GM23338 (cell line): ENCODE measurements around the gene PLPP6. TPM values are rescaled to one million over a fixed set of nuclear protein-coding genes. Genes with fewer than 3 reads are reported as not detected.

Source experiments
- ATAC-seq: fragments of 200-7000 bp; cut with Tn5 transposase; 3 replicates; pipeline ENCODE4 v1.9.1; 2020
- DNase-seq: peaks from one replicate; pipeline ENCODE4 v3.0.0-alpha.2; 2015; ENCODE audit warnings: low spot score
- H2AFZ ChIP-seq: fragments of 200-600 bp; sonication (generic); 2 replicates; pipeline ENCODE4 v1.8.0; 2016; ENCODE audit warnings: antibody characterized with exemption, mild to moderate bottlenecking, moderate library complexity
- H3F3A ChIP-seq: fragments of 200-600 bp; sonication (generic); replicated peaks from 2 replicates; pipeline ENCODE4 v1.8.0; 2017; ENCODE audit warnings: antibody characterized with exemption, mixed run types, low read depth
- H3K27ac ChIP-seq: fragments of 200-600 bp; sonication (generic); 2 replicates; pipeline ENCODE4 v1.6.1; 2016; ENCODE audit warnings: low read depth
- H3K27me3 ChIP-seq: fragments of 200-600 bp; sonication (generic); 2 replicates; pipeline ENCODE4 v1.8.0; 2016; ENCODE audit warnings: mild to moderate bottlenecking, mixed run types, moderate library complexity; ENCODE audit not compliant: insufficient read depth
- H3K36me3 ChIP-seq: fragments of 200-600 bp; sonication (generic); 2 replicates; pipeline ENCODE4 v1.8.0; 2016; ENCODE audit warnings: mild to moderate bottlenecking; ENCODE audit not compliant: insufficient read depth
- H3K4me1 ChIP-seq: fragments of 200-600 bp; sonication (generic); 2 replicates; pipeline ENCODE4 v1.8.0; 2016; ENCODE audit warnings: mild to moderate bottlenecking, moderate library complexity; ENCODE audit not compliant: insufficient read depth
- H3K4me2 ChIP-seq: fragments of 200-600 bp; sonication (generic); 2 replicates; pipeline ENCODE4 v1.7.1; 2017; ENCODE audit warnings: mixed run types
- H3K4me3 ChIP-seq: fragments of 200-600 bp; sonication (generic); 2 replicates; pipeline ENCODE4 v1.6.1; 2016; ENCODE audit warnings: mixed run types
- H3K79me2 ChIP-seq: fragments of 200-600 bp; sonication (generic); replicated peaks from 2 replicates; pipeline ENCODE4 v1.8.0; 2017; ENCODE audit warnings: mild to moderate bottlenecking; ENCODE audit not compliant: insufficient read depth
- H3K9me2 ChIP-seq: fragments of 200-600 bp; sonication (generic); 2 replicates; pipeline ENCODE4 v1.8.0; 2017; ENCODE audit not compliant: insufficient read depth
- H4K20me1 ChIP-seq: fragments of 200-600 bp; sonication (generic); replicated peaks from 2 replicates; pipeline ENCODE4 v1.8.0; 2017; ENCODE audit warnings: mild to moderate bottlenecking; ENCODE audit not compliant: insufficient read depth
- H3K27ac Mint-ChIP-seq: 2 replicates; pipeline ENCODE4 v1.8.0; 2020; ENCODE audit warnings: inconsistent platforms, mild to moderate bottlenecking, moderate library complexity, mixed read lengths
- H3K27me3 Mint-ChIP-seq: 3 replicates; pipeline ENCODE4 v1.8.0; 2022; ENCODE audit warnings: low read depth, mild to moderate bottlenecking, moderate library complexity, mixed read lengths, inconsistent platforms; ENCODE audit not compliant: insufficient read depth, poor library complexity
- H3K36me3 Mint-ChIP-seq: 3 replicates; pipeline ENCODE4 v1.8.0; 2021; ENCODE audit warnings: low read depth, mild to moderate bottlenecking, inconsistent platforms, moderate library complexity, mixed read lengths
- H3K4me1 Mint-ChIP-seq: 3 replicates; pipeline ENCODE4 v1.8.0; 2020; ENCODE audit warnings: mild to moderate bottlenecking, inconsistent platforms, mixed read lengths
- H3K4me3 Mint-ChIP-seq: 3 replicates; pipeline ENCODE4 v1.8.0; 2021; ENCODE audit warnings: moderate library complexity, mild to moderate bottlenecking, inconsistent platforms, mixed read lengths
- H3K9me3 Mint-ChIP-seq: 3 replicates; pipeline ENCODE4 v1.8.0; 2020; ENCODE audit warnings: moderate library complexity, mild to moderate bottlenecking, inconsistent platforms, mixed read lengths
- CREB1 ChIP-seq: fragments of 250-450 bp; sonication (Bioruptor Pico); IDR thresholded peaks from 2 replicates; pipeline ENCODE4 v1.5.0; 2020; ENCODE audit warnings: low read depth, mild to moderate bottlenecking, moderate library complexity
- CTCF ChIP-seq, 2 experiments: fragments of 200-600 bp in 1 of 2; sonication (generic) in 1 of 2; conservative IDR thresholded peaks; 2 replicates each; pipeline versions ENCODE4 v1.5.1 to v1.6.1; 2016 to 2017; ENCODE audit warnings: antibody characterized with exemption in 2 of 2, low read depth in 2 of 2, mild to moderate bottlenecking in 2 of 2, moderate library complexity in 1 of 2
- ETS1 ChIP-seq: IDR thresholded peaks from 2 replicates; pipeline ENCODE4 v1.6.1; 2016; ENCODE audit warnings: antibody characterized with exemption
- EZH2 ChIP-seq: fragments of 200-600 bp; sonication (generic); IDR thresholded peaks from one replicate; pipeline ENCODE4 v1.8.0; 2017; ENCODE audit warnings: antibody characterized with exemption, mild to moderate bottlenecking, low read depth; ENCODE audit not compliant: unreplicated experiment
- EZH2phosphoT487 ChIP-seq: fragments of 200-600 bp; sonication (generic); IDR thresholded peaks from one replicate; pipeline ENCODE4 v1.8.1; 2018; ENCODE audit warnings: antibody characterized with exemption; ENCODE audit not compliant: unreplicated experiment
- JUNB ChIP-seq: IDR thresholded peaks from one replicate; pipeline ENCODE4 v1.6.1; 2016; ENCODE audit warnings: antibody characterized with exemption; ENCODE audit not compliant: unreplicated experiment
- NANOG ChIP-seq: IDR thresholded peaks from 2 replicates; pipeline ENCODE4 v1.6.1; 2016; ENCODE audit warnings: antibody characterized with exemption, borderline replicate concordance
- POLR2AphosphoS5 ChIP-seq: IDR thresholded peaks from 2 replicates; pipeline ENCODE4 v1.6.1; 2016; ENCODE audit warnings: antibody characterized with exemption, low read depth
- REST ChIP-seq: IDR thresholded peaks from one replicate; pipeline ENCODE4 v1.6.1; 2018; ENCODE audit warnings: antibody characterized with exemption; ENCODE audit not compliant: unreplicated experiment
- STAT1 ChIP-seq: IDR thresholded peaks from one replicate; pipeline ENCODE4 v1.6.1; 2016; ENCODE audit warnings: antibody characterized with exemption; ENCODE audit not compliant: unreplicated experiment
- ZNF114 ChIP-seq: fragments of 250-450 bp; sonication (Bioruptor Pico); IDR thresholded peaks from 2 replicates; pipeline ENCODE4 v1.5.0; 2020; ENCODE audit warnings: mild to moderate bottlenecking, moderate library complexity
- ZNF331 ChIP-seq: fragments of 250-450 bp; sonication (Bioruptor Pico); IDR thresholded peaks from 2 replicates; pipeline ENCODE4 v1.5.0; 2020; ENCODE audit warnings: low read depth, mild to moderate bottlenecking, moderate library complexity
- ZNF462 ChIP-seq: fragments of 250-450 bp; sonication (Bioruptor Pico); IDR thresholded peaks from 2 replicates; pipeline ENCODE4 v1.5.0; 2020; ENCODE audit warnings: mild to moderate bottlenecking, moderate library complexity
- polyA plus RNA-seq: library from polyadenylated mRNA; unstranded; fragments of >200 nt; fragmentation: Nextera tagmentation; extraction: Ambion mirVana; gene quantifications from 2 replicates; pipeline ENCODE4 v1.2.1, GENCODE V29; 2016
- total RNA-seq: library from RNA; depleted of rRNA; stranded (reverse); fragments of >200 nt; shearing (Covaris generic); gene quantifications from 2 replicates; pipeline ENCODE4 v1.2.3, GENCODE V29; 2014

PLPP6 gene
- total and polyA plus RNA-seq, 2 experiments from 2014 or later, result 6.3 to 13.2 TPM

GRCh38 chr9:4618700-4619099, 43.4 kb upstream of the PLPP6 start:
- H3K27me3 Mint-ChIP-seq, result no peaks in the 10 kb centered on the region
- ATAC-seq (no peak), DNase-seq (no peak)
- Histone ChIP-seq H2AFZ (no peak overlapping the region), H3K79me2 (no peaks in the 10 kb centered on the region), H3K27me3 (no peaks in the 10 kb centered on the region), H3K9me2 (no peaks in the 10 kb centered on the region), H3K4me1 (peaks cover 20% of the 10 kb centered on the region), H3K4me2 (no peak overlapping the region), H3K27ac (no peak overlapping the region), H4K20me1 (no peaks in the 10 kb centered on the region), H3K4me3 (no peak overlapping the region), H3K36me3 (no peaks in the 10 kb centered on the region), H3F3A (no peaks in the 10 kb centered on the region)
- peaks cover 38% of the 10 kb centered on the region for H3K4me1 Mint-ChIP-seq
- no peaks in the 10 kb centered on the region for H3K36me3 Mint-ChIP-seq
- H3K9me3 Mint-ChIP-seq, result no peaks in the 10 kb centered on the region
- no peak overlapping the region for H3K27ac Mint-ChIP-seq
- TF ChIP-seq JUNB (no peak), ETS1 (no peak), ZNF114 (no peak), ZNF331 (CRISPR knock-in tag) (no peak), POLR2AphosphoS5 (no peak), CTCF (conservative IDR thresholded peaks at IDR 0.05; ENCODE audit: low read depth in 2 of 2) (no peak), NANOG (no peak), STAT1 (no peak), EZH2phosphoT487 (no peak), EZH2 (no peak), ZNF462 (no peak), CREB1 (CRISPR knock-in tag) (no peak), REST (no peak)
- H3K4me3 Mint-ChIP-seq, result no peak overlapping the region
